ENCODE data around the gene LPGAT1.

DNA sequence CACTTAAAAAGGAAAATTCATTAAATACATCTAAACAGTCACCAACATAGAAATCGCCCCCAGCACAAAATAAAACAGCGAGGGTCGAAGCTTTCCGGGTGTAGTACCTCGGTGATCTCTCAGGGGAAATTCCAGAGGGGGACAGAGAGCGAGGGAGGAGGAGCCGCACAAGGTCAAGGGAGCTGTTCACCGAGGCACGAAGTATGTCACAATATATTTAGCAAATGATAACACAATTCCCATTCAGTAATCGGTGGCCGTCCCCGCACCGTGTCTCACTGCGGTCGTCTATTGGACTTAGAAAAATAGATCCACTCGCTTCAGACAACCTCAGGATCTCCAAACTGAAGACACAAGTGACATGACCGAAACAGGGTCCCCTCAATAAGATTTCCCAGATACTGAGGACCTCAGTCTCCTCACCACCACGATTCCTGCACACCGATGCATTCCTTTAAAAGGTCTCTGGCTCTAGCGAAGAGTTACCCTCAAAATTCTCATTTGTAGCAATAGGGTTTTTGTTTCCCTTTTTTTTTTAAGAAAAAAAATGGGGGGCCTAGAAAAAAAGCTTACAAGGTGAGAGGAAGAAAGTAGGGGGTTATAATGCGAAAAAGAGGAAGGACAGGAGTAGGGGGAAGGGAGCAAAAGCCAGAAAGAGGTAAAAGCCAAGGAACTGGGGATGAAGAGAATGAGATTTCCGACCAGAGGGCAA lies 1.1 kb downstream of the LPGAT1 start:
- TF ChIP-seq, protein P1, sequence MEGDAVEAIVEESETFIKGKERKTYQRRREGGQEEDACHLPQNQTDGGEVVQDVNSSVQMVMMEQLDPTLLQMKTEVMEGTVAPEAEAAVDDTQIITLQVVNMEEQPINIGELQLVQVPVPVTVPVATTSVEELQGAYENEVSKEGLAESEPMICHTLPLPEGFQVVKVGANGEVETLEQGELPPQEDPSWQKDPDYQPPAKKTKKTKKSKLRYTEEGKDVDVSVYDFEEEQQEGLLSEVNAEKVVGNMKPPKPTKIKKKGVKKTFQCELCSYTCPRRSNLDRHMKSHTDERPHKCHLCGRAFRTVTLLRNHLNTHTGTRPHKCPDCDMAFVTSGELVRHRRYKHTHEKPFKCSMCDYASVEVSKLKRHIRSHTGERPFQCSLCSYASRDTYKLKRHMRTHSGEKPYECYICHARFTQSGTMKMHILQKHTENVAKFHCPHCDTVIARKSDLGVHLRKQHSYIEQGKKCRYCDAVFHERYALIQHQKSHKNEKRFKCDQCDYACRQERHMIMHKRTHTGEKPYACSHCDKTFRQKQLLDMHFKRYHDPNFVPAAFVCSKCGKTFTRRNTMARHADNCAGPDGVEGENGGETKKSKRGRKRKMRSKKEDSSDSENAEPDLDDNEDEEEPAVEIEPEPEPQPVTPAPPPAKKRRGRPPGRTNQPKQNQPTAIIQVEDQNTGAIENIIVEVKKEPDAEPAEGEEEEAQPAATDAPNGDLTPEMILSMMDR (IDR thresholded peaks at IDR 0.05) = peak in 4 of 6 experiments; percentile 20 to 47 (median 32)
- TF ChIP-seq POLR2A (IDR thresholded peaks at IDR 0.05) = peak in 1 of 2 donors; percentile 86

Measured in thyroid gland (tissue), 4 donors.